Amygdala (tissue), 56 donors: ENCODE data around the gene MYRIP.
"Not testable (repeated sequence)": the region's sequence is repeated elsewhere in the genome, so short reads cannot be mapped to it uniquely, and the experiment has no call there.

Experiments
- DNase-seq, 56 donors: peaks; one replicate each; lab custom pipeline; 2025; lab: John Stamatoyannopoulos, UW

Gene MYRIP

GRCh38 chr3:40255532-40255931, 446.1 kb downstream of the MYRIP start:
- DNase-seq = no peak

- no peak for DNase-seq
Measured at GRCh38 chr3:40258064-40258463, 448.7 kb downstream of the MYRIP start.

- no peak for DNase-seq
Measured at GRCh38 chr3:40258555-40258954, 449.1 kb downstream of the MYRIP start.

GRCh38 chr3:40262331-40262730, 452.9 kb downstream of the MYRIP start:
- no peak for DNase-seq

- DNase-seq = no peak
Measured at GRCh38 chr3:40264451-40264850, 455.0 kb downstream of the MYRIP start.

- DNase-seq = no peak
Measured at GRCh38 chr3:40265181-40265580, 455.8 kb downstream of the MYRIP start.

- DNase-seq = no peak
Measured at GRCh38 chr3:40267937-40268724, 458.7 kb downstream of the MYRIP start.

GRCh38 chr3:40268802-40269524, 459.6 kb downstream of the MYRIP start:
- DNase-seq = peak in 9 of 56 donors; percentile 9 to 44 (median 17)

- no peak for DNase-seq
Measured at GRCh38 chr3:40278791-40279190, 469.4 kb downstream of the MYRIP start.

GRCh38 chr3:40281995-40282394, 472.6 kb downstream of the MYRIP start:
- no peak for DNase-seq

- not testable (repeated sequence) for DNase-seq
Measured at GRCh38 chr3:40283057-40283456, 473.6 kb downstream of the MYRIP start.

- no peak for DNase-seq
Measured at GRCh38 chr3:40287248-40287647, 477.8 kb downstream of the MYRIP start.

- DNase-seq = no peak
Measured at GRCh38 chr3:40290396-40290795, 481.0 kb downstream of the MYRIP start.

GRCh38 chr3:40291471-40291870, 482.1 kb downstream of the MYRIP start:
- no peak for DNase-seq

GRCh38 chr3:40292637-40293349, 483.4 kb downstream of the MYRIP start:
- peak in 19 of 56 donors; percentile 8 to 56 (median 28) for DNase-seq

- DNase-seq = no peak
Measured at GRCh38 chr3:40294434-40294833, 485.0 kb downstream of the MYRIP start.

GRCh38 chr3:40298075-40298474, 488.7 kb downstream of the MYRIP start:
- DNase-seq = no peak

GRCh38 chr3:40299130-40299720, 489.8 kb downstream of the MYRIP start:
- DNase-seq = no peak

GRCh38 chr3:40299721-40300335, 490.4 kb downstream of the MYRIP start:
- DNase-seq = no peak

- DNase-seq = no peak
Measured at GRCh38 chr3:40302784-40303183, 493.4 kb downstream of the MYRIP start.
